Esophagus squamous epithelium (tissue), 4 donors: ENCODE results near the gene PI4K2A.

Source experiments
- CTCF ChIP-seq, 6 experiments: fragments of 450-650 bp in 4 of 6; fragments of 200-600 bp in 2 of 6; sonication (generic) in 2 of 6; IDR thresholded peaks; one replicate each; pipeline ENCODE4 v1.5.1; 2016 to 2019; ENCODE audit warnings: antibody characterized with exemption in 6 of 6, mild to moderate bottlenecking in 4 of 6, moderate library complexity in 4 of 6
- POLR2A ChIP-seq, 4 donors: fragments of 450-650 bp; IDR thresholded peaks; one replicate each; pipeline ENCODE4 v1.6.1; 2017; ENCODE audit warnings: antibody characterized with exemption in 4 of 4, mild to moderate bottlenecking in 4 of 4, moderate library complexity in 3 of 4

GRCh38 chr10:97707134-97707861 lies 66.8 kb downstream of the PI4K2A start:
- TF ChIP-seq POLR2A (IDR thresholded peaks at IDR 0.05) (no peak), CTCF (IDR thresholded peaks at IDR 0.05) (no peak)
